MCF 10A (cell line): ENCODE results near the gene PARD3B. TPM values are rescaled to one million over a fixed set of nuclear protein-coding genes. Genes with fewer than 3 reads are reported as not detected.

Experiments used
- BruUV-seq: library from RNA; stranded (reverse); fragments of 400-500 nt; replicated peaks from 2 replicates; lab custom pipeline; 2021; lab: Mats Ljungman, UMichigan
- CTCF ChIA-PET: fragments of 300-600 bp; sonication (Branson Sonifier 250); formaldehyde crosslinking; extraction: SDS; loops from one replicate; lab custom pipeline; 2021; ENCODE audit warnings: antibody characterized with exemption, inconsistent platforms; lab: Yijun Ruan, JAX
- POLR2A ChIA-PET: fragments of 300-600, 350-650 bp; sonication (Branson Sonifier 250); formaldehyde crosslinking; extraction: SDS; loops from one replicate; lab custom pipeline; 2020; ENCODE audit warnings: antibody characterized with exemption, inconsistent platforms; lab: Yijun Ruan, JAX
- DNase-seq: peaks from one replicate; pipeline ENCODE4 v3.0.0-alpha.2; 2018; ENCODE audit not compliant: unreplicated experiment
- H3K27ac Mint-ChIP-seq: one replicate; pipeline ENCODE4 v1.8.0; 2022; ENCODE audit warnings: mild to moderate bottlenecking, low read depth, mixed read lengths; ENCODE audit not compliant: unreplicated experiment
- H3K27me3 Mint-ChIP-seq: one replicate; pipeline ENCODE4 v1.8.0; 2022; ENCODE audit warnings: mixed read lengths; ENCODE audit not compliant: insufficient read depth, unreplicated experiment
- H3K36me3 Mint-ChIP-seq: one replicate; pipeline ENCODE4 v1.8.0; 2022; ENCODE audit warnings: mild to moderate bottlenecking, moderate library complexity, mixed read lengths; ENCODE audit not compliant: insufficient read depth, unreplicated experiment
- H3K4me1 Mint-ChIP-seq: one replicate; pipeline ENCODE4 v1.8.0; 2022; ENCODE audit warnings: mixed read lengths; ENCODE audit not compliant: insufficient read depth, unreplicated experiment
- H3K4me3 Mint-ChIP-seq: one replicate; pipeline ENCODE4 v1.8.0; 2022; ENCODE audit warnings: mild to moderate bottlenecking, moderate library complexity, mixed read lengths; ENCODE audit not compliant: unreplicated experiment
- H3K9me3 Mint-ChIP-seq: one replicate; pipeline ENCODE4 v1.8.0; 2022; ENCODE audit warnings: mixed read lengths; ENCODE audit not compliant: unreplicated experiment
- intact Hi-C: fragments of 100-400 bp; cut with micrococcal nuclease; formaldehyde crosslinking; loops from 2 replicates; pipeline ENCODE4 v1.14.1; 2022
- total RNA-seq: library from RNA; stranded (reverse); gene quantifications from 2 replicates; pipeline ENCODE4 v1.2.3, GENCODE V29; 2022
- TF ChIP-seq, protein P1 (sequence below): fragments of 200-600 bp; IDR thresholded peaks from one replicate; pipeline ENCODE4 v1.8.0; 2022; ENCODE audit warnings: antibody characterized with exemption, mild to moderate bottlenecking; ENCODE audit not compliant: unreplicated experiment

PARD3B gene
- total RNA-seq, 1 experiment from 2014 or later = 11.6 TPM

DNA sequence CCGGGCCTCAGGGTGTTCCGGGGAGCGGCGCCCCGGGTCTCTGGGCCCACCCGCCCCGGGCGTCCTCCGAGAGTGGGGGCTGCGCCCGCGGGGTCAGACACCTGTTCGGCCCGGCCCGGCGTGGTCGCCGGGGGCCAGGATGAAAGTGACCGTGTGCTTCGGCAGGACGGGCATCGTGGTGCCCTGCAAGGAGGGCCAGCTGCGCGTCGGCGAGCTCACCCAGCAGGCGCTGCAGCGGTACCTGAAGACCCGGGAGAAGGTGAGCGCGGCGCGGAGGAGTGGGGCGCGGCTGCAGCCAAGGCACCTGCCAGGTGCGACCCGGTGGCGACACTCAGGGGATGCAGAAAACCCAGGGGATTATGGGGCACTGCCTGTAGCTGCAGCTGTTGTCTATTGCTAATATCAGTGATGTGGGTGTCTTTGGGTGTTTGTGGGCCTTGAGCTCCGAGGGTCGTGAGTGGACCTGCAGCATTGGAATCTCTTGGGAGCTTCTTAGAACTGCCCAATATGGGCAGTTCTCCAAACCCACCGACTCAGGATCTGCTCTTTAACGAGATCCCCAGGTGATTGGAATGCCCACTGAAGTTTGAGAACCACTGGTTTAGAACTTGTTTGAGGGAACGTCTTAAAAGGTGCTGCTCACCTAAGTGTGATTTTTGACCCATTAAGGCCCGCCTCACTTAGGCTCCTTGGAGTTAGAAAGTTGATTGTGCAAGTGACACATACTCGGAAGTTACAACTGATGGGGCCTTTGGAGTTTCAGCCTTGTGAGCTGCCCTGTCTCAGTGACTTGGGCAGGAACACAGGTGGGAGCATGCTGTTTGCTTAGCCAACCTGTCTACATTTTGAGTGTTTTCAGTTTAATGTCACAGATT lies 823 bp downstream of the PARD3B start:
- Mint-ChIP-seq H3K36me3 (no peaks in the 10 kb centered on the region), H3K27me3 (no peaks in the 10 kb centered on the region), H3K9me3 (no peaks in the 10 kb centered on the region), H3K4me3 (peak overlapping the region; percentile 88), H3K27ac (no peak overlapping the region), H3K4me1 (peaks cover 8% of the 10 kb centered on the region)
- TF ChIP-seq, protein P1, sequence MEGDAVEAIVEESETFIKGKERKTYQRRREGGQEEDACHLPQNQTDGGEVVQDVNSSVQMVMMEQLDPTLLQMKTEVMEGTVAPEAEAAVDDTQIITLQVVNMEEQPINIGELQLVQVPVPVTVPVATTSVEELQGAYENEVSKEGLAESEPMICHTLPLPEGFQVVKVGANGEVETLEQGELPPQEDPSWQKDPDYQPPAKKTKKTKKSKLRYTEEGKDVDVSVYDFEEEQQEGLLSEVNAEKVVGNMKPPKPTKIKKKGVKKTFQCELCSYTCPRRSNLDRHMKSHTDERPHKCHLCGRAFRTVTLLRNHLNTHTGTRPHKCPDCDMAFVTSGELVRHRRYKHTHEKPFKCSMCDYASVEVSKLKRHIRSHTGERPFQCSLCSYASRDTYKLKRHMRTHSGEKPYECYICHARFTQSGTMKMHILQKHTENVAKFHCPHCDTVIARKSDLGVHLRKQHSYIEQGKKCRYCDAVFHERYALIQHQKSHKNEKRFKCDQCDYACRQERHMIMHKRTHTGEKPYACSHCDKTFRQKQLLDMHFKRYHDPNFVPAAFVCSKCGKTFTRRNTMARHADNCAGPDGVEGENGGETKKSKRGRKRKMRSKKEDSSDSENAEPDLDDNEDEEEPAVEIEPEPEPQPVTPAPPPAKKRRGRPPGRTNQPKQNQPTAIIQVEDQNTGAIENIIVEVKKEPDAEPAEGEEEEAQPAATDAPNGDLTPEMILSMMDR = no peak
- POLR2A ChIA-PET = interaction anchor here (0.6 to 2.9 kb wide), 10 partner anchors 13 to 146 kb away, joined by 3 to 20 read pairs (median 4); no protein-coding TSS in a partner anchor
- CTCF ChIA-PET = interaction anchor here (0.6 to 1.4 kb wide), 8 partner anchors 11 to 291 kb away, joined by 3 to 5 read pairs (median 3); no protein-coding TSS in a partner anchor
- BruUV-seq = no TSS peak
- DNase-seq = peak; percentile 17
- intact Hi-C loops = loop anchor here (2.0 to 10.0 kb wide), 4 partner anchors 94 to 1139 kb away; partner anchors contain the start of gene NRP2

DNA sequence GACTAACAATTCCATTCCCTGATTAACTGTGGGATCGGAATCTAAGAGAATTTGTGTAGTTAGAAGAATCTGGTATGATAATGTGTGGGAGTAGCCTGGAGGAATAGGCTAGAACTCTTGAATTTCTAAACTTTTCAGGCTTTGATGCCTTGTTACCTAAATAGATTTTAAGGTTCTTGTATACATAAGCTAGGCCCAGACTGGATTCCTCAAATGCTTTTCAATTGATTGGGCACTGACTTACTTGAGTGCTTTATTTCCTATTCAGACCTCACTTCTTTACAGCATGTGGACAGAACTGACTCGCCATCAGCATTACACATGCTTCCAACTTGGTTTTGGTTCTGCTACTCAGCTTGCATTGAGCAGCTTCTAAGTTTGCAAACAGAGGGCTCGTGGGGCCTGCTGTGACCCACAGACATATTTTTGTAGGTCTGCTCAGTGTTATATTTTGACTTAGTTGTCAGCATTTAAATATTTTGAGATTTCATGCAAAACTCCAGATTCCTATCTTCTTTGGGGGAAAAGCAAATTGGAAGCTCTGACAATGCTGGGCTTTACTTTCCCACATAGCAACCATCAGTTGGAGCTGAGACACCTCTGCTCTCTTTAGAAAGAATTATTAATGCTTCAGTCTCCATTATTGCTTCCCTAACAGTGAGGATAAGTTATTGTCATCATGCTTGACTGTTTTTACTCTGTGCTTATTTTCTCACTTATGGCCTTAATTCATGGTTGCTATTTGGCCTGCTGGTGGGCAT lies 5.7 kb downstream of the PARD3B start:
- peaks cover 7% of the 10 kb centered on the region for H3K4me1 Mint-ChIP-seq
- no TSS peak for BruUV-seq
- ChIA-PET CTCF (interaction anchor here (1.0 to 1.7 kb wide), 3 partner anchors 14 to 108 kb away, joined by 3 to 7 read pairs (median 5); no protein-coding TSS in a partner anchor), POLR2A (interaction anchor here (0.9 kb wide), 1 partner anchor 12 kb away, joined by 5 read pairs; no protein-coding TSS in a partner anchor)
- intact Hi-C loops = no loop called here
- TF ChIP-seq, protein P1 = no peak
- no peaks in the 10 kb centered on the region for H3K36me3 Mint-ChIP-seq
- H3K27me3 Mint-ChIP-seq = no peaks in the 10 kb centered on the region
- DNase-seq = no peak
- no peaks in the 10 kb centered on the region for H3K9me3 Mint-ChIP-seq
- no peak overlapping the region for H3K27ac Mint-ChIP-seq
- no peak overlapping the region for H3K4me3 Mint-ChIP-seq

DNA sequence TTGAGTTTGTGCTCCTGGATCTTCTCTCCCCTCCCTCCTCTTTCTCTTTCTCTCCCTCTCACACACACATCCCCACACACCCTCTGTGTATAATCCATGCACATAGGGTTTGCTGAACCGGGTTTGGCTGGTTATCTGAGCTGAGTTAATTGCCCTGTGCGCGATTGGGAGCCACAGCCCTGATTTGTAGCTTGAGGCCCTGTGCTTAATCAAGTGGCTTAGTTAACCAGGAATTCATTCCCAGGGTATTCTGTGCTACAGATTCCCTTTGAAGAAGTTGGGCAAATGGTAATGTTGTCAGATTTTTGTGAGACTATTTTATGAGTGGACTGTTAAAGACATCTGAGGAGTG lies 6.2 kb downstream of the PARD3B start:
- Mint-ChIP-seq H3K27me3 (no peaks in the 10 kb centered on the region), H3K27ac (no peak overlapping the region)

More for the DNA sequence above, 6.2 kb downstream of the PARD3B start:
- DNase-seq = no peak
- intact Hi-C loops = no loop called here
- Mint-ChIP-seq H3K9me3 (no peaks in the 10 kb centered on the region), H3K4me1 (peaks cover 1% of the 10 kb centered on the region), H3K36me3 (no peaks in the 10 kb centered on the region), H3K4me3 (no peak overlapping the region)
- no TSS peak for BruUV-seq
- POLR2A ChIA-PET = interaction anchor here (0.9 kb wide), 1 partner anchor 12 kb away, joined by 5 read pairs; no protein-coding TSS in a partner anchor
- CTCF ChIA-PET = interaction anchor here (1.0 to 1.7 kb wide), 3 partner anchors 15 to 141 kb away, joined by 3 to 7 read pairs (median 5); no protein-coding TSS in a partner anchor
- TF ChIP-seq, protein P1 = no peak
